Mesenteric fat pad (tissue), 1 donor: ENCODE data around the gene USP4. TPM values are rescaled to one million over a fixed set of nuclear protein-coding genes. Genes with fewer than 3 reads are reported as not detected.
A peak's percentile ranks its signal among the peaks of the same experiment; 100 is the strongest.
"Not testable (repeated sequence)": the region's sequence is repeated elsewhere in the genome, so short reads cannot be mapped to it uniquely, and the experiment has no call there.

ENCODE experiments used
- DNase-seq: peaks from one replicate; pipeline ENCODE4 v3.0.0-alpha.2; 2020; ENCODE audit warnings: low spot score
- microRNA-seq: library from miRNA; unstranded; fragments of <30 nt; microRNA quantifications from one replicate; pipeline ENCODE4 v1.2.0, GENCODE V29; 2020; ENCODE audit warnings: borderline number of aligned reads
- total RNA-seq: library from RNA; stranded (reverse); fragmentation: NEBNext Ultra II Directional; extraction: Animal tissue kit (Norgen Biotek cat#: 25700); gene quantifications from one replicate; pipeline ENCODE4 v1.2.1, GENCODE V29; 2021
- donor health status: DM: yes; HTN: yes; CAD: no.

Gene USP4
- total RNA-seq, 1 donor from 2014 or later: 65.5 TPM

DNA sequence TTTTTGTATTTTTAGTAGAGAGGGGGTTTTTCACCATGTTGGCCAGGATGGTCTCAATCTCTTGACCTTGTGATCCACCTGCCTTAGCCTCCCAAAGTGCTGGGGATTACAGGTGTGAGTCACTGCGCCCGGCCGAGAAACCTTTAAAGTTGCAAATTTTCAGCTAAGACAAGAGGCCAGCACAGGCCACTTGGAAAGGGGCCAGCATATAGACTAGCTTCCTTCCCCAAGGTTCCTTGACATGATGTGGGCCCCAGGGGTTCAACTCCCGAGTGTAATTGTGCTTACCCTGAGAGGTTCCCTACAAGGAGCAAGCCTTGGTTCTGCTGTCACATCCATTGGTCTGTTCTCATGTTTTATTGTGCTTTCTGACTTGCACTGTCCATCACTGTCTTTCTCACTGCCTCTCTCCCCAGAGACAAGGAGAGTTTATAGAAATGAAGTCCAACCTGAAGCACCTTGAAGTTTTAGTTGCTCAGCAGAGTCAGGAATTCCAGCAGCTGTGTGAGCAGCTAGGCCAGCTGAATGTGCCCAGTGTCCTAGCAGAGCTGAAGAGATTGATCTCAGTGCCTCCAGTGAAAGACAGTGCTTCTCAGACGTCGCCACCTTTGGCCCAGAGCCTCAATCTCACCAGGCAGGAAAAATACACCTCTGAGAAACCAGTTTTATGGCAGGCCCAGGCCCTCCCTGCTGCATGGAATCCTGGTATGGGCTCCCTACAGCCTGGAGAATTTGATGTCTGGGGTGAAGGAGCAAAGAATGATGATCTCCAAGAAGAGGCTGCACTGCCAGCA, 83.9 kb downstream of the USP4 start:
- peak; percentile 14 for DNase-seq

DNA sequence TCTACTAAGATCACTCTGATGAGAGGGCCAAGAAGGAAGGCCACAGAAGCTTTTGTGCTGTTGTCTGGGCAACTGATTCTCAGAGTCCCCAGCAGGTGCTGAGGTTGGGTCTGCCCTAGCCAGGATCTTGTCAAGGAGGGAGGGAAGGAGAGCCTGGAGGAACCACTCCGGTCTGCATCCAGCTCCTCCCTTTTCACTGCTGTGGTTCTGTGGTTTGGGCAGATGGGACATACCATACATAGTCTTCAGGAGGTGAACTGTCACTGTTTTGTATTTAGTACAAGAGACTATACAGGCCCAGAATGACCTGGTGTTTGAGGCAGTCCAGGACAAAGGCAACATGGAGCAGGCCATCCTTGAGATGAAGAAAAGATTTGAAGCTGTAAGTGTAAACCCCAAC, 84.7 kb downstream of the USP4 start:
- DNase-seq: peak; percentile 39

DNA sequence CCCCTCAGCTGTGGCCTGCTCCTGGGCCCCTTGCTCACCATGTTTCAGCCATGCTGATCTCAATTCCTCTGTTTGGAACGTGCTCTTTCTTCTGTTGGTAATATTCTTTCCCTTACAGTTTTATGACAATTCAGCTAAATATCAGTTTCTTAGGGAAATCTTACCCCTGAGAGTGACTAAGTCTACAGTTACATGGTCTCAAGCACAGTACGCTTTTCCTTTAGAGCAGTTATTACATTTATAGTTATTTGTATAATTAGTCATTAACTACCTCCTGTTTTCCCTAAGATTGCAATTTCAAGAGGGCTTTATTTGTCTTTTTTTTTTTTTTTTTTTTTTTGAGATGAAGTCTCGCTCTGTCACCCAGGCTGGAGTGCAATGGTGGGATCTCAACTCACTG, 86.3 kb downstream of the USP4 start:
- no peak for DNase-seq

DNA sequence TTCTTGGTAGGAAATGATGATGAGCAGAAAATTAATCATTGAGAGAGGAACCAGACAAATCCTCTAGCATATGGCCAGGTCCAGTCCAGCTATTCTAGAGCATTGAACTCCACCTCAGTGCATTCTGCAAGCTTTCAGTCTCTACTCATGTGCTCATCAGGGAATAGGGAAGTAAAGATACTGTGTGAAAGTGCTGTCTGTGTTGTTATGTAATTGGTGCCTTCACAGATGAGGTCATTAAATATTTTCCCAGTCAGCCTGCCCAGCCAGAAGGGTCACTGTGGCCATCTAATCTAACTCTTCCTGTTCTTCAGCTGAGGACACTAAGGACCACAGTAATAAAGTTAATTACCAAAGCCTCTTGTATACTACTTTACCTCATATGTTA, 91.0 kb downstream of the USP4 start:
- peak; percentile 6 for DNase-seq

DNA sequence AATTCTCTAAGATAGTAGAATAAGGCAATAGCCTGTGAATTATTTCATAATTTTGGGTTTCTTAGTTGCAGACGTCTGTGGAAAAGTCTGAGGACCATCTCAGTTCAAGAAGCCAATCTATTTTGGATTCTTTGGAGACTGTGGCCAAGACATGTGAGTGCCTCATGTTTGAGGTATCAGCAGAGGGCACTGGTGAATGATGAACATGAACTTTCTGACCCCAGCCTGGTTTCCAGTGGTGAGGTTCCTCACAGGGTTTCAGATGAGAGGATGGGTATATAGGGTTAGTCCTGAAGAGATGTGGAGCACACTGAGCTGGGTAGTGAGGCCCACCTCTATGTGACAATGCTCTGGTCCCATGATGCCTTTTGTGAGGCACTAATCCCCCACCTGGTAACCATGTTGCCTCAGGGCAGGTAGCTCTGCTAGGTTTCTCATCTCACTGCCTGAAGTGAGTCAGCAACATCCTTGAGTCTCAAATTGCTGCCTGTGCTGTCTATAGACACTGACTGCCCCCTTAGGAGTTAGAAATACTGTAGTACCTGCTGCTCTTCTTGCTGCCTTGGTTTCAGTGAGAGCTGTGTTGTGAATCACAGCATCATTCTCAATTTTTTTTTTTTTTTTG, 95.2 kb downstream of the USP4 start:
- DNase-seq: peak; percentile 28

DNA sequence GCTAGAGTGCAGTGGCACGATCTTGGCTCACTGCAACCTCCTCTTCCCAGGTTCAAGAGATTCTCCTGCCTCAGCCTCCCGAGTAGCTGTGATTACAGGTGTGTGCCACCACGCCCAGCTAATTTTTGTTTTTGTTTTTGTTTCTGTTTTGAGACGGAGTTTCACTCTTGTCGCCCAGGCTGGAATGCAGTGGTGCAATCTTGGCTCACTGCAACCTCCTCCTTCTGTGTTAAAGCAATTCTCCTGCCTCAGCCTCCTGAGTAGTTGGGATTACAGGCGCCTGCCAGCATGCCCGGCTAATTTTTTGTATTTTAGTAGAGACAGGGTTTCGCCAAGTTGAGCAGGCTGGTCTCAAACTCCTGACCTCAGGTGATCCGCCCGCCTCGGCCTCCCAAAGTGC, 99.8 kb downstream of the USP4 start:
- DNase-seq: peak; percentile 22

DNA sequence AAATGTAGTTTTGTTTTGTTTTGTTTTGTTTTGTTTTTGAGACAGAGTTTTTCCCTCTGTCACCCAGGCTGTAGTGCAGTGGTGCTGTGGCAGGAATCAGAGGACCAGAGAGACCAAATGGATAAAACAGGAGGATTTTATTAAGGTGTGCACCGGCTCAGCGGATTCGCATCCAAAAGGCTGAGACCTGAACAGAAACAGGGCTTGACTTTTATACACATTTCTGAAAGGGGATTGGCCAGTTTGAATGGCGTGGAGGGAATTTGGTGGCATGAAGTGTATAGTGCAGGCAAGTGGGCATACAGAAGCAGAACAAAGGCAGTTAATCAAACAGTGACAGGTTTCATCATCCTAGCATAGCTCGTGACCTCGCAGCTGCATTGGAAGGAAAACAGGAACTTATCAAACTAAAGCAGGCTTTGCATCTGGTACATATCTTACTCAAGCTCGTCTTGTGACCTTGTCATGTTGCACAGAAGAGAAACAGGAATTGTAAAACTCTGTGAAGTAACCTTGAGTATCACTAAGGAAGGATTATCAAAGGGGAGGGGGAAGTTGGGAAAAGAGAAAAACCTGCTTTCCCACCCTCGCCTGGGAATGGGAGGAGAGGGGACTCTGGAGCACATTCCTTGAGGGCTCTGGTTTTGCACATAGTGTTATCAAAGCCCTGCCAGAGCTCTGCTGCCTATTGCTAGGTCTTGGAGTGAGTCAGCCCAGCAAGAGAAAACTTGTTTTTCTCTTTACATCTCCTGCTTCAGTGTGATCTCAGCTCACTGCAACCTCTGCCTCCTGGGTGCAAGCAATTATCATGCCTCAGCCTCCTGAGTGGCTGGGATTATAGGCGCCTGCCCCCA, 101.4 kb downstream of the USP4 start:
- peak; percentile 30 for DNase-seq

DNA sequence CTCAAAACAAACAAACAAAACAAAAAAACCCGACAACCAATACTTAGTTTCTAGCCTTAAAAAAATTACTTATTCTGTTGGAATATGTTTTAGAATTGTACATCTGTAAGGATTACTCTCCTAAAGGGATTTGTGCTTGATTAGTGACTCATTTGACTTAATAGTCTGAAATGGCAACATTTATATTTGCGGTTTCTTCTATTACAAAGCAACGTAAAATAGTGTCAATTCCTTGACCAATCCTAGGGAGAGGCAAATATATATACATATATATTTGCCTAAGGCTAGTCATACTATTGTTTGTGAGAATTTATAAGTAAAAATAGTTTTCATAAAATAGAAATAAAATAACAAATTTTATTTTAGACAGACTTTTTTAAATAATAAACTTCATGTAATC, 102.5 kb downstream of the USP4 start:
- no peak for DNase-seq

DNA sequence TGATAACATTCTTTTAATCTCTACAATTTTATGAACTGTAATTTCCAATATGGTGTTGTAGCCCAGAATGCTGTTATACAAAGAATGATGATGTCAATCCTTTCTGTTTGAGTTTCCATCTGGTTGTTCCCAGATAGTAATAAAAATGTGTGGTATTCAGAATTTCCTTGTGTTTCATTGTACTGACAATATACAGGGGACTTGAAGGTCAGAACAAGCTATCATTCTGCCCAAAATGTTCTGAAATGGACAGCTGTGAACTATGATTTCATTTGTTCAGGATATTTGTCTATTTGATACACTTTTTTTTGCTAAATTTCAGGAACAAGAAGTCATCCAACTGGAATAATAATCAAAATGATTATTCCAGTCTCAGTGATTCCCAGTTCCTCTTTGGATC, 103.6 kb downstream of the USP4 start:
- no peak for DNase-seq

DNA sequence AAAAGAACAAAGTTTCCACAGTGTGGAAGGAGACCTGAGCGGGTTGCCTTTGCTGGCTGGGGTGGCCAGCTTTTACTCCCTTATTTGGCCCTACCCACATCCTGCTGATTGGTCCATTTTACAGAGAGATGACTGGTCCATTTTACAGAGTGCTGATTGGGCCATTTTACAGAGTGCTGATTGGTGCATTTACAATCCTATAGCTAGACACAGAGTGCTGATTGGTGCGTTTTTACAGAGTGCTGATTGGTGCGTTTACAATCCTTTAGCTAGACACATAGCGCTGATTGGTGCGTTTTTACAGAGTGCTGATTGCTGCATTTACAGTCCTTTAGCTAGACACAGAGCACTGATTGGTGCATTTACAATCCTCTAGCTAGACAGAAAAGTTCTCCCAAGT, 111.0 kb downstream of the USP4 start:
- not testable (repeated sequence) for DNase-seq

Small RNA genes within 50 kb of the gene (microRNA-seq; reads per million reads assigned to microRNA genes)
- not detected for gene MIR4271

Other genes starting within 250 kb of the USP4 start
- gene QRICH1, start 246.0 kb downstream of the USP4 start, total RNA-seq: 96.9 TPM
- 167 TPM for gene QARS1, start 235.3 kb downstream of the USP4 start, total RNA-seq
- 45.0 TPM for gene USP19, start 219.2 kb downstream of the USP4 start, total RNA-seq
- 310 TPM for gene LAMB2, start 207.0 kb downstream of the USP4 start, total RNA-seq
- gene CCDC71, start 173.7 kb downstream of the USP4 start, total RNA-seq: 19.4 TPM
- gene KLHDC8B, start 168.5 kb downstream of the USP4 start, total RNA-seq: 53.5 TPM
- gene C3orf62, start 62.8 kb downstream of the USP4 start, total RNA-seq: 5.8 TPM
- 724 TPM for gene GPX1, start 18.3 kb upstream of the USP4 start, total RNA-seq
- gene RHOA, start 71.9 kb upstream of the USP4 start, total RNA-seq: 563 TPM
- 23.5 TPM for gene TCTA, start 72.4 kb upstream of the USP4 start, total RNA-seq
- gene AMT, start 82.4 kb upstream of the USP4 start, total RNA-seq: 1.2 TPM
- 11.1 TPM for gene NICN1, start 89.3 kb upstream of the USP4 start, total RNA-seq
- gene DAG1, start 130.2 kb upstream of the USP4 start, total RNA-seq: 63.7 TPM
- 0.16 TPM for gene BSN, start 214.4 kb upstream of the USP4 start, total RNA-seq